ENCODE measurements around the gene DSG3.
"Not testable (repeated sequence)": the region's sequence is repeated elsewhere in the genome, so short reads cannot be mapped to it uniquely, and the experiment has no call there.

The DSG3 gene

GRCh38 chr18:31504455-31505147 lies 57.1 kb downstream of the DSG3 start:
- H3K27ac ChIP-seq (ENCODE audit: low read depth, low read length) = no peak overlapping the region
- H3K36me3 ChIP-seq (ENCODE audit: control insufficient read depth, insufficient read depth, low read length) = peaks cover 5% of the 10 kb centered on the region
- H3K9me3 ChIP-seq (ENCODE audit: control insufficient read depth, insufficient read depth, low read length) = no peaks in the 10 kb centered on the region
- H3K4me3 ChIP-seq (ENCODE audit: low read depth, low read length) = no peak overlapping the region
- H3K27me3 ChIP-seq (ENCODE audit: control insufficient read depth, insufficient read depth, low read length) = no peaks in the 10 kb centered on the region
- no peak overlapping the region for H3K9ac ChIP-seq (ENCODE audit: low read depth, low read length)
- H3K4me1 ChIP-seq (ENCODE audit: control insufficient read depth, insufficient read depth, low read length) = peaks cover 18% of the 10 kb centered on the region

GRCh38 chr18:31505156-31505555 lies 57.6 kb downstream of the DSG3 start:
- Histone ChIP-seq H3K4me3 (ENCODE audit: low read depth, low read length) (no peak overlapping the region), H3K27me3 (ENCODE audit: control insufficient read depth, insufficient read depth, low read length) (no peaks in the 10 kb centered on the region), H3K4me1 (ENCODE audit: control insufficient read depth, insufficient read depth, low read length) (peaks cover 13% of the 10 kb centered on the region), H3K9me3 (ENCODE audit: control insufficient read depth, insufficient read depth, low read length) (no peaks in the 10 kb centered on the region), H3K27ac (ENCODE audit: low read depth, low read length) (no peak overlapping the region), H3K9ac (ENCODE audit: low read depth, low read length) (no peak overlapping the region), H3K36me3 (ENCODE audit: control insufficient read depth, insufficient read depth, low read length) (peaks cover 9% of the 10 kb centered on the region)

GRCh38 chr18:31506024-31506742 lies 58.6 kb downstream of the DSG3 start:
- no peaks in the 10 kb centered on the region for H3K27me3 ChIP-seq (ENCODE audit: control insufficient read depth, insufficient read depth, low read length)

GRCh38 chr18:31507124-31507523 lies 59.6 kb downstream of the DSG3 start:
- H3K9ac ChIP-seq (ENCODE audit: low read depth, low read length); H3K4me1 ChIP-seq (ENCODE audit: control insufficient read depth, insufficient read depth, low read length); H3K27ac ChIP-seq (ENCODE audit: low read depth, low read length); H3K36me3 ChIP-seq (ENCODE audit: control insufficient read depth, insufficient read depth, low read length); H3K4me3 ChIP-seq (ENCODE audit: low read depth, low read length); H3K9me3 ChIP-seq (ENCODE audit: control insufficient read depth, insufficient read depth, low read length); H3K27me3 ChIP-seq (ENCODE audit: control insufficient read depth, insufficient read depth, low read length): not testable (repeated sequence)

More at GRCh38 chr18:31506024-31506742, 58.6 kb downstream of the DSG3 start:
- H3K4me1 ChIP-seq (ENCODE audit: control insufficient read depth, insufficient read depth, low read length) = peaks cover 3% of the 10 kb centered on the region; the same call in 1 of the 2 replicates
- H3K27ac ChIP-seq (ENCODE audit: low read depth, low read length) = no peak overlapping the region
- H3K36me3 ChIP-seq (ENCODE audit: control insufficient read depth, insufficient read depth, low read length) = peaks cover 10% of the 10 kb centered on the region
- H3K4me3 ChIP-seq (ENCODE audit: low read depth, low read length) = no peak overlapping the region
- H3K9ac ChIP-seq (ENCODE audit: low read depth, low read length) = no peak overlapping the region
- no peaks in the 10 kb centered on the region for H3K9me3 ChIP-seq (ENCODE audit: control insufficient read depth, insufficient read depth, low read length)

- Histone ChIP-seq H3K9ac (ENCODE audit: low read depth, low read length) (no peak overlapping the region), H3K27ac (ENCODE audit: low read depth, low read length) (no peak overlapping the region), H3K4me3 (ENCODE audit: low read depth, low read length) (no peak overlapping the region), H3K9me3 (ENCODE audit: control insufficient read depth, insufficient read depth, low read length) (no peaks in the 10 kb centered on the region), H3K36me3 (ENCODE audit: control insufficient read depth, insufficient read depth, low read length) (peaks cover 7% of the 10 kb centered on the region), H3K27me3 (ENCODE audit: control insufficient read depth, insufficient read depth, low read length) (no peaks in the 10 kb centered on the region), H3K4me1 (ENCODE audit: control insufficient read depth, insufficient read depth, low read length) (peaks cover 17% of the 10 kb centered on the region)
These were observed 61.2 kb downstream of the DSG3 start for GRCh38 chr18:31508781-31509180.

- H3K4me1 ChIP-seq (ENCODE audit: control insufficient read depth, insufficient read depth, low read length) = peaks cover 18% of the 10 kb centered on the region
- no peak overlapping the region for H3K9ac ChIP-seq (ENCODE audit: low read depth, low read length)
- H3K27me3 ChIP-seq (ENCODE audit: control insufficient read depth, insufficient read depth, low read length) = no peaks in the 10 kb centered on the region
- H3K4me3 ChIP-seq (ENCODE audit: low read depth, low read length) = no peak overlapping the region
- no peaks in the 10 kb centered on the region for H3K9me3 ChIP-seq (ENCODE audit: control insufficient read depth, insufficient read depth, low read length)
- H3K36me3 ChIP-seq (ENCODE audit: control insufficient read depth, insufficient read depth, low read length) = peaks cover 7% of the 10 kb centered on the region
- no peak overlapping the region for H3K27ac ChIP-seq (ENCODE audit: low read depth, low read length)
These were observed 62.0 kb downstream of the DSG3 start for GRCh38 chr18:31509571-31509970.

- Histone ChIP-seq H3K9ac (ENCODE audit: low read depth, low read length) (no peak overlapping the region), H3K4me3 (ENCODE audit: low read depth, low read length) (no peak overlapping the region), H3K27ac (ENCODE audit: low read depth, low read length) (no peak overlapping the region), H3K9me3 (ENCODE audit: control insufficient read depth, insufficient read depth, low read length) (no peaks in the 10 kb centered on the region), H3K4me1 (ENCODE audit: control insufficient read depth, insufficient read depth, low read length) (peaks cover 18% of the 10 kb centered on the region), H3K36me3 (ENCODE audit: control insufficient read depth, insufficient read depth, low read length) (peaks cover 7% of the 10 kb centered on the region), H3K27me3 (ENCODE audit: control insufficient read depth, insufficient read depth, low read length) (no peaks in the 10 kb centered on the region)
These were observed 62.8 kb downstream of the DSG3 start for GRCh38 chr18:31510319-31510718.

GRCh38 chr18:31511098-31511497 lies 63.6 kb downstream of the DSG3 start:
- H3K4me1 ChIP-seq (ENCODE audit: control insufficient read depth, insufficient read depth, low read length) = peaks cover 23% of the 10 kb centered on the region
- peaks cover 7% of the 10 kb centered on the region for H3K36me3 ChIP-seq (ENCODE audit: control insufficient read depth, insufficient read depth, low read length)
- no peaks in the 10 kb centered on the region for H3K9me3 ChIP-seq (ENCODE audit: control insufficient read depth, insufficient read depth, low read length)
- H3K9ac ChIP-seq (ENCODE audit: low read depth, low read length) = no peak overlapping the region
- no peak overlapping the region for H3K4me3 ChIP-seq (ENCODE audit: low read depth, low read length)
- H3K27me3 ChIP-seq (ENCODE audit: control insufficient read depth, insufficient read depth, low read length) = no peaks in the 10 kb centered on the region
- H3K27ac ChIP-seq (ENCODE audit: low read depth, low read length) = no peak overlapping the region

- Histone ChIP-seq H3K4me1 (ENCODE audit: control insufficient read depth, insufficient read depth, low read length) (peaks cover 31% of the 10 kb centered on the region), H3K4me3 (ENCODE audit: low read depth, low read length) (no peak overlapping the region), H3K27me3 (ENCODE audit: control insufficient read depth, insufficient read depth, low read length) (no peaks in the 10 kb centered on the region), H3K27ac (ENCODE audit: low read depth, low read length) (peak overlapping the region; percentile 50), H3K36me3 (ENCODE audit: control insufficient read depth, insufficient read depth, low read length) (peaks cover 7% of the 10 kb centered on the region; the same call in 1 of the 2 replicates), H3K9me3 (ENCODE audit: control insufficient read depth, insufficient read depth, low read length) (no peaks in the 10 kb centered on the region), H3K9ac (ENCODE audit: low read depth, low read length) (no peak overlapping the region)
These were observed 64.7 kb downstream of the DSG3 start for GRCh38 chr18:31512203-31512764.

GRCh38 chr18:31513189-31513935 lies 65.8 kb downstream of the DSG3 start:
- Histone ChIP-seq H3K27me3 (ENCODE audit: control insufficient read depth, insufficient read depth, low read length) (no peaks in the 10 kb centered on the region), H3K36me3 (ENCODE audit: control insufficient read depth, insufficient read depth, low read length) (peaks cover 11% of the 10 kb centered on the region; the same call in 1 of the 2 replicates), H3K27ac (ENCODE audit: low read depth, low read length) (peak overlapping the region; percentile 50), H3K4me1 (ENCODE audit: control insufficient read depth, insufficient read depth, low read length) (peaks cover 31% of the 10 kb centered on the region), H3K9me3 (ENCODE audit: control insufficient read depth, insufficient read depth, low read length) (no peaks in the 10 kb centered on the region), H3K9ac (ENCODE audit: low read depth, low read length) (no peak overlapping the region), H3K4me3 (ENCODE audit: low read depth, low read length) (no peak overlapping the region)
